HG03442 (cell line): ENCODE measurements around the gene TMEM109.

ENCODE experiments used
- ATAC-seq: cut with Tn5 transposase; IDR thresholded peaks from one replicate; pipeline ENCODE4 v1.9.1; 2021; ENCODE audit warnings: mild to moderate bottlenecking, moderate library complexity; ENCODE audit not compliant: unreplicated experiment

Gene TMEM109

DNA sequence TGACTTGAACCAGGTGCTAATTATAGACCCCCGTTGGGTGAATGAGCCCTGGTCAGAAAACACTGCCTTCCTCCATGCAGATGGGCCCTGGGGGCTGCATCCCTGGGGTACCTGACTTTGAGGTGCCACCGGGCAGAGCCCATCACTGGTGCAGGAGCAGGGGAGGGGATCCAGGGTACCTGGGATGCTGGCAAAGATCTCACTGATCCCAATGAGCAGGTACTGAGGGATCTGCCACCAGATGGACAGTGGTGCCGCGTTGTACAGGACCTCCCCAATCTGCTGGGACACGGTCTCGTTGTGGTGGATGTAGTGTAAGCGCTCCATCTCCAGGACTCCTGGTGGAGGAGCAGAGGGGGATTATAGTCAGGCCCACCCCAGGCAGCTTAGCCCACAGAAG is 25.3 kb downstream of the TMEM109 start:
- ATAC-seq = no peak

DNA sequence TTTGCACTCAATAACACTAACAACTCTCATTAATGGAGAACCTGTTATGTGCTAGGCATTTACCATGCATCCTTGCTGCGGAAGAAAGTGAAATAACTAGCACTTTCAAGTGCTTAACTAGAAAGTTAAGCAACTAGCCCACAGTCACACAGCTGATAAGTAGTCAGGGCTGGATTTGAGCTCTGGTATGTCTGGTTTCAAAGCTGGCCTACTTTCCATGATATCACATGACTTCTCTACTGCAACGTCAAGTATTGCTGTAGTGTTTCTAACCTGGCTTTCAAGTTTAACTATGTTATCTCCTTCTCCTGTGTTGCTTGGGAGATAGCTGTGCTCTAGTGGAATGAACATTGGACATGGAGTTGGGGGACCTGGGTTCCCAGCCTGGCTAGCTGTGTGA is 25.9 kb downstream of the TMEM109 start:
- no peak for ATAC-seq

DNA sequence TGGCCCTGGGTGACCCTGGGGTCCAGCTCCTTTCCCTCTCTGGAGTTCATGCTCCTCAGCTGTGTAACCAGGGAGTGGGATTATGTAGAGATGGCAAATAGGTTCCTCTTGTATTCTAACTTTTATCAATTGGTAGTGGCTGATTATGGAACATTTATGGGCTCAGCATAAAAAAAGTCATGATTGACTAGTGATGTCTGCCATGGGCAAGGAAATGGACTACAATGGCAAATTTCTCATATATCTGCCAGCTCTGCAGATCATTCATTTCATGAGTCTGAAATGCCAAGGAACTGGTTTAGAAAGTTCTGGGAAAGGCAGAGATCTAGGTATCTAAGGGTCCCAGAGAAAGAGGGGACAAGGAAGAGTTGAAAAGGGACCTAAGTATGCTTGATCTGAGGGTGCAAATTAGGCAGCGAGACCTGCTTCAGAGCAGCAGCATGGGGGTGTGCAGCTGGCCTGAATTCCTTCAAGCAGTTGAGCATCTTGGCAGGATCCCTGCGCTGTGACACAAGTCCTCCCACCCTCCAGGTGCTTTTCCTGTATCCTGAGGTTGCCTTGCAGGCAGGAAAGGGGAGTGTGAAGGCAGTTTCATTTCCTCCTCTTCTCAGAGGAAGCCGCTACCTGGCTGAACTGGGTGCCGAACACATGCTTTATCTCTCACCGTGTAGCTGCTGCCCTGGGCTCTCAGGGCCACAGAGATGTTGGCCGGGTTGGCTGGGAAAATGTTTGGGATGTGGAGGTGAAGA is 27.6 kb downstream of the TMEM109 start:
- no peak for ATAC-seq

DNA sequence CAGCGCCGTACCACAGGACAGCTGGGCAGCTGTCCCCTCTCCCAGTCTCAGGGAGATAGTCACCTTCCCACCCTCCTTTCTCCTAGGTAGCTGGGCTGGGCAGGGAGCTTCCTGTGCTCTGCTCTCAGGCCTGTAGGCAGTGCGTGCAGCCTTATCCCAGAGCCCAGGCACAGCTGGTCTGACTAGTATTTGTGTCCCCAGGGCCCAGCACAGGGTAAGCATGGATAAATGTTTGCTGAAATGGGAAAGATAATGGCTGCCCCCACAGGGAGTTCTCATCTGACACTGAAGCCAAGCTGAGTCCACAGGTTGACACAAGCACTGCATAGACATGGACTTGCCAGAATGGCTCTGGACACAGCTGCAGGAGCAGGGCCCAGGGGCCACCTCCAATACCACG is 28.3 kb downstream of the TMEM109 start:
- no peak for ATAC-seq

DNA sequence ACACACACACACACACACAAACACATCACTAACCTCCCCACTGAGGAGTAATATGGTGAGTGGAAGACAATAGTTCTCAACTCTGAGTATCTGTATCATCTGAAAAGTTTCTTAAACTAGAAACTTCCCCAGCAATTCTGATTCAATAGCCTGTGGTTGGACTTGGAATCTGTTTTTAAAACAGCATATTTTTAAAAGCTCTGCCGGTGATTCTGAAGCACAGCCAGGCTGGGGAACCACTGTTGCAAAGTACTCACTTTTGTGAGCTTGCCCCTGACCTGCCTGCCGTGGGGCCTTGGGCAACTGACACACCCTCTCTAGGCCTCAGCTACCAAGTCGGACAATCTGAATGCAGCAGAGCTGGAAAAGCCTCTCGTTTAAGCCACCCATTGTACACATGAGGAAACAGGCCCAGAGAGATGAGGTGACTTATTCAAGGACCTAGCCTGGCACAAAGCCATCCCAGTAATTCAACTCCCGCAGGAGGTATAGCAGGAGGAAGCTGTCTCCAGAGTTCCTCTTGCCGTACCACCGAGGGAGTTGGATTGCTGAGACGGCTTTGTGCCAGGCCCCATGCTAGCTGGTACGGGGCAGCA is 29.1 kb downstream of the TMEM109 start:
- ATAC-seq = no peak

DNA sequence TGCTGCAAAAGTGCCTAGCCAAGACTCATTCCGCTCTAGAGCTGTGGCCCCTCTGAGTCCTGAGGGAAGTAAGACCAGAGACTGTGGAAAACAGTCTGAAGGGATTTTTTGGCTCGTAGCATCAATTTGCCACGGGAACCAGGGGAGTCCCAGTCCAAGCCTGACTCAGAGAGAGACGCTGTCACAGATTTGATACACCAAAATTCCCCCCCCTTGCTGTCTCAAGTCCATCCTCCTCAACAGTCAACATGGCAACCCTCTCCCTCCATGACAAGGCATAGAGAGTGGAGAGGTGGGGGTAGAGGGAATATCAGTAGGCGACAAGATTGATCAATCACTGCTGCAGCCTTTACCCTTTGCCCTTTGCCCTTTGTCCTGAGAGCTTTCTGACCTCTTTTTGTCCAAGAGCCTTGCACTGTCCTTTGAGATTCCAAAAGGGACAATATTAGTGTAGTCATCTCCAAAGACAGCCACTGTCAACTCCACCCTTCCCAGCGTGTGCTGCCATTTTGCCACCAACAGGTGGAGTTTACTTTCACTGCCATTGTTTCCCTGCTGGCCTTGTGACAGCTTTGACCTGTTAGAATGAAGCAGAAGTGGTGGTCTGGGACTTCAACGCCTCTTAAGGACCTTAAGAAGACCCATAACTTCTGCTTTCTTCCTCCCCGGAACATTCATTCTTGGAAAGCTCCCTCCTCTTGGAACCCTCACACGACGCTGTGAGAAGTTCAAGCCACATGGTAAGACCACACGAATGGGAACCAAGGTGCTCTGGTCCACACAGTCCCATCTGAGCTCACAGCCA is 30.7 kb downstream of the TMEM109 start:
- no peak for ATAC-seq

DNA sequence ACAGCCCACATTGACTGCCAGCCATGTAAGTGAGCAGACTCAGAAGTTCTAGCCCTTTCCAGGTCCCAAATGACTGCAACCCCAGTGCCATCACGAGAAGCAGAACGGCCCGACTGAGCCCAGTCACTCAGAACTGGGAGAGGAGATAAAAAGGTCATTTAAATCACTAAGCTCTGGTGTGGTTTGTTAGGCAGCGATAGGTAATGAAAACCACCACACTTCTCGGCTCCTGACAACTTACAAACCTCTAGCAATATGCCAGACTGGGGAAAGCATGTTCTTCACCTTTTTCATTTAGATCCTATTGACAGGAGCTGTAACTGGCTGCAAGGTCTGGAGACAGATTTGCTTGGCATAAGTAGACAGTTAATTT is 31.3 kb downstream of the TMEM109 start:
- ATAC-seq = no peak

DNA sequence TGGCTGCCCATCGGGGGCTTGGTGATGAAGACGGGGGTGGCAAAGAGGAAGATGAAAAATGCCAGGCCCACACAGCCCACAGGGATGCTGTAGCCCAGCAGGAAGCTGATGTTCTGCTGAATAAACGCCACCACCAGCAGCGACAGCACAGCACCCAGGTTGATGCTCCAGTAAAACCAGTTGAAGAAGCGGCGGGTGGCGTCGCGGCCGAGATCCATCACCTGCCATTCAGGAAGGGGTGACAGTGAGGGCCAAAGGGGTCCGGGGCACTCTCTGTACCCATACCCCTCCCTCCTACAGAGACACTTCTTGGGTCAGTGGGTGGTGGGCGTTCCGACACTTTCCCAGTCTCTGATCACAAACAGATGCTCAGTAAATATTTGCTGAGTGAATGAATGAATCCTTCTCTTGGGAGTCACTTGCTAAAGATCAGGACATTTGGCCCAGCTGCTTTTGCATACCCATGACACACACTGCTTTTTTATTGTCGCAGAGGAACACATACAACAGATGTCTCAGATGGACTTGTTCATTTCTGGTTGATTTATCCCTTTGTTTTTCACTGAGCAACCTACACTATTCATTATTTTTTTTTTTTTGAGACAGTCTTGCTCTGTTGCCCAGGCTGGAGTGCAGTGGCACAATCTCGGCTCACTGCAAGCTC is 32.8 kb downstream of the TMEM109 start:
- ATAC-seq = no peak

DNA sequence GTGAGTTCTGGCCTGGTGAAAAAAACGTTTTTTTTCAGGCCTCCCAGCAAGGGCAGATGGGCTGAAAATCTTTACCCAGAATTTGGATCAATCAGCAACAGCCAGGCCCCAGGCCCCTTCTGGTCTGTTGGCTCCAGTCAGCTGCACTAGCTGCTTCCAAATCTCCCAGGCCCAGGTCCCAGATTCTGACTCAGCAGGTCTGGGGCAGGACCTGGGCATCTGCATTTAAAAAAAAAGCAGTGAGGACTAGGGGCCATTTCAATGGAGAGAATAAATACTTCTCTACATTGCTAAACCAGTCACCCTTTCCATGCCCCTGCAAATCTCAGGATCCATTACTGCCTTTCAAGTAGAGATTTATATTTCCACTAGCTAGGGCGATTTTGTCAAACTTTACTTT is 33.7 kb downstream of the TMEM109 start:
- no peak for ATAC-seq

DNA sequence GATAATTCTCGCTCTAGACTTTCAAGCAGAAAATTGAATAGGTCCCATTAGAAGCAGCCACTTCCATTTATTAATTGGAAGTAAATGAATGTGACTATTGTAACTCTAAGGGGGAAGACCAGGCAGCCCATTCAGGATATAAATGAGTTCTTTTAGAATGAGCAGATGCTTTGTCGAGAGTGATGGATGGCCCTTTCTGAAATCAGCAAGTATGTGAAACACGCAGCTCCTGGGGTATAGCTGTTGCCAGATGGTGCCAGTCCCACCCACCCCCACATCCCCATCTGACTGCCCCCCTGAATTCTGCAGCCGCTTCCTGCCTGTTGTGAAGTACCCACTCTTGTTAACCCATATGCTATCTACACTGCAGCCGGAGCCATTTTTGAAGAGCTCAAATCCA is 34.3 kb downstream of the TMEM109 start:
- ATAC-seq = no peak

DNA sequence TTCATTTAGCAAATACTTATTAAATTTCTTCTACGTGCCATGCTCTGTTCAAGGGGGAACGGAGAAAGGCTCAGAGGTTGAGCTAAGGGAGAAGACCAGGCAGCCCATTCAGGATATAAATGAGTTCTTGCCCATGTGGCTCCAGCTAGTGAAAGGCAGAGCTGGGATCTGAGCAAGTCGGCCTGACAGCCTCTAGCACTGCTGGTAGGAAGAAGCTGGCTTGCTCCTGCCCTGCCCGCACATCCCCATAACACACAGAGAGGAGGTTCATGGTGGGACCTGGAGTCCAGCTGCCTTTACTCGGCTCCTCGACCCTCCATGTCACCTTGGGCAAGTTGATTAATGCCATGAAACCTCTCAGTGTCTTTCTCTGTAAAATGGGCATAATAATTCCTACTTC is 36.1 kb downstream of the TMEM109 start:
- no peak for ATAC-seq

DNA sequence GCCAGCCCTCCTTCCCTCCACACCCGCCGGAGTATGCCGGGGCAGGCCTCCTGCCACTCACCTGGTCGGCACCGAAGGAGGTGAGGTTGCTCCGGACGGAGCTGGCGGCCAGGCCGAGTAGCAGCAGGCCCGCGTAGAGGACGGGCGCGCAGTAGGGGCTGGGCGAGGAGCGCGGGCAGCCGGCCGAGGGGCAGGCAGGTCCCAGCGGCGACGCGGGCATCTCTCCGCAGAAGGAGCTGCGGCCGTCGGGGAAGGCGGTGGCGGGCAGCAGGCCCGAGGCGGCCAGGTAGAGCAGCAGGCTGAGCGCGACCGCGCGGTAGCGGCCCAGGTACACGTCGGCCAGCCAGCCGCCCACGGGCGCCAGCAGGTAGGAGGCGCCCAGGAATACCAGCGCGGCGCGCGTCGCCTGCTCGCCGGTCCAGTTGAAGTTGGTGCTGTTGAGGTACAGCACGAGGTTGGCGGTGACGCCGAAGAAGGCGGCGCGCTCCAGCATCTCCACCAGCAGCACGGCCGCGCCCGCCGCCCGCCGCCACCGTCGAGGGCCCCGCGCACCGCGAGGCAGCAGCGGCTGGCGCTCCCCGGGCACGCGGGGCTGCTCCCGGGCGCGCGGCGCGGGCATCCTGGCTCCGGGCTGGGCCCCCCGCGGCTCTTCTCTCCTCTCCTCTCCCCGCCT is 37.1 kb downstream of the TMEM109 start:
- ATAC-seq = no peak

DNA sequence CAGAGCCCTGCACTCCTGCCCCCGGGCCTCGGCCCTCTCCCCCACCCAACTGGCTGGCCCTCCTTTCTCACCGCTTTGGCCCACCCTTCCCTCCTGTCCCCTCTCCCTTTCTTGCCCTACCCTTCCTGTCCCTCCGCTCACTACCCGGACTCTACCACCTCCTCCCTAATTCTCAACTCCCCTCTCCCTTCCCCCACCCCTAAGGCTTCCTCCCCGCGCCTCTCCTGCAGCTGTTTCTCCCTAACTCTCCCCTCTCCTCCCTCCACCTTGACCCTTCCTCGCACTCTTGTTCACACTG is 37.6 kb downstream of the TMEM109 start:
- ATAC-seq = no peak

DNA sequence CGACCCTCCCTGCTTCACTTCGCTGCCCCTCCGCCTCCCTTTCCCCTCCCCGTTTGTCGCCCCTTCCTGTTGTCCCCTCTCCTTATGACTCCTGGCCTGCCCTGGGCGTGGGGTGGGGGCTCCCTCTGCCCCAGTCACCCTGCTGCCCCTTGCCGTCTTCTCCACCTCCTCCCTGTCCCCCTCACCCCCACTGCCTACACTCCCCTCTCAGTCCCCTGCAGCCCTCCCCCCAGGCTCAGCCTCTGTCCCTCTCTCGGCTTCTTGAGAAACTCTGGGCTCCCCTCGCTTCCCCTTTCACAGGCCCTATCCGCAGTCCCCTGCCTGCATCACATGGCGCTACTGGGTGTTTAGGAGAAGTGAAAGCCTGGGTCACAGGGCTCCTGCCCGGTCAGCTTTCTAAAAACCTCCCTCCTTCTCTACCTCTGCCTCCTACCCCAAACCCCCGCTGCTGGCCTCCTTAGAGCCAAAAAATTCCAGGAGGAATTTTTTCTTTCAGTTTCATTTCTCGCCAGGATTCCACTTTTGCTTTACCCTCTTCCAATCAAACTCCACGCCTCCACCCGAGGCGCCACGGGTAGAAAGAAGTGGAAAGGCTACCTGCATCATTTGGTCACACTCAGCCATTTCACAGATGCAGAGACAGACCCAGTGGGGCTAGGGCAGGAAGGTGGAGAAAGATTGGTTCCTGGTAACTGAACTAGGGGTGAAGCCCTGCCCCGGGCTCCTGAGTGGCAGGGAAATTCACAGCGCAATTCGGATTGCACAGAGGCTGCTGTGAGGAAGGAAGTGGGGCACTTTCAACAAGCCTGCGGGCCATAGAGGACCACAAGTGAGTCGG is 38.2 kb downstream of the TMEM109 start, which contains the start of gene SLC15A3:
Gene SLC15A3 (minus strand): TSS at position 273 of the 838 bp plus-strand sequence. CDS start 625 bp downstream, outside the sequence.
- peak; percentile 62 for ATAC-seq

DNA sequence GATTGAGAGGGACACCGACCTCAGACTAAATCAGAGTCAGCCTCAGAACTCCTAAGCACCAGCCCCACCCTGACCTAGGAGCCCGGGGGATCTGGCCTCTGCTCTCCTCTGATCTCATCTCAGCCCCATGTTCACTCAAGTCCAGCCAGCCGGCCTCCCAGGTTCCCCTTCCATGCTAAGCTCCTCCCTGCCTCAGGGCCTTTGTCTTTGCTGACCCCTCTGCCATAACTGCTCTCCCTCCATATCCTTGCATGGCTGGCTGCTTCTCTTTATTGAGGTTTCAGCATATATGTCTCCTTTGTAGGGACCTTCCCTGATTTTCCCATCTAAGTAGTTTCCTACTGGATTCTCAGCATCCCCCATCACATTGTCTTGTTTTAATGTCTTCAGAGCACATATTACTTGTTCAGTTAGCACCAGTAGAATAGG is 38.8 kb downstream of the TMEM109 start:
- ATAC-seq = no peak

DNA sequence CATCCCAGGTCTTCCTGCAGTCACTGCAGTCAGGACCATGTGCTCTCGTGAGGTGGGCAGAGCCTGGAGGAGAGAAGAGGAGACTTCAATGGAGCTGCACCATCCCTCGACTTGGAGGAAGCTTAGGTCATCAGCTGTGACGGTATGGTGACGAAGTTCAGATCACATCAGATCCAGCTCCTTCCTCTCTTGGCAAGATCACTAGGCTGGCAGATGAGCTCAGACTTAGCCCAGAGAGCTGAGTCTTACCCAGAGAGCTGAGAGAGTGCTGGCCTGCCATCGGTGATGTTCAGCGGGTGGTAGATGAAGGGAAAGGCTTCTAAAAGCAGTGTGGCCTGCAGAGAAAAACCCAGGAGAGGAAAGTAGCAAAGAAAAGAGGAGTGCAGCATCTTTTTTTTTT is 39.8 kb downstream of the TMEM109 start:
- no peak for ATAC-seq

DNA sequence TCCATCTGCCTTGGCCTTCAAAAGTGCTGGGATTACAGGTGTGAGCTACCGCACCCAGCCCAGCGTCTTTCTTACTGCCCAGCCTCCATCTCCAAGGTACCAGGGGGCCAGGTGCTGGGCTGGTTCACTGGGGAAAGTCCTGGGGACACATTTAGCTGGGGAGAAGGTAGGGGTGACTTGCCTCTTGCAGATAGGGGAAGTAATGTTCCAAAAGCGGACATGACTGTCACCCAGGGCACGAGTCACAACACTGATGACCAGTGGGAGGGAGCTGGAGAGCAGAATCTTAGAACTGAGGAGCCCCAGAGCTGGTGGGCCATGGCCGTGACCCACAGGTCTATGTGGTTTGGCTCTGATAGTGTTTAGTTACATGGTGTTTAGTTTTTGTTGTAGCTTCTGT is 40.5 kb downstream of the TMEM109 start:
- ATAC-seq = no peak

DNA sequence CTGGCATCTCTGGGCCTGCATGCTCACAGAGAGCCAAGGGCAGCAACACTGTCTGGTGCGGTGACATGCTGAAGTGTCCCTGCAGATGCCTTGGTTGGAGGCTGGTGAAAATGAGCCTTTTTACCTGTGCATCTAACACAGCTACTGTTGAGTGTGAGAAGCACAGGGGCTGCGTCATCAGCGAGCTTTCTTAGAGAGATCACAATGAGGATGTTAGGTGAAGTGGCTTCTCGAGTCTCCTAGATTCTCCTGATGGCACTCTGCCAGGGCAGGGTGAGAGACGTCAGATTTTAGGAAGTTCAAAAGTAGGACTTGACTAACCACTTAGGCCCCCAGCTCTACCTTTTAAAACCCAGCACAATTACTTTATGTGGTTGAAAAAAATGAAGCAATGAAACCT is 41.6 kb downstream of the TMEM109 start:
- ATAC-seq = no peak

DNA sequence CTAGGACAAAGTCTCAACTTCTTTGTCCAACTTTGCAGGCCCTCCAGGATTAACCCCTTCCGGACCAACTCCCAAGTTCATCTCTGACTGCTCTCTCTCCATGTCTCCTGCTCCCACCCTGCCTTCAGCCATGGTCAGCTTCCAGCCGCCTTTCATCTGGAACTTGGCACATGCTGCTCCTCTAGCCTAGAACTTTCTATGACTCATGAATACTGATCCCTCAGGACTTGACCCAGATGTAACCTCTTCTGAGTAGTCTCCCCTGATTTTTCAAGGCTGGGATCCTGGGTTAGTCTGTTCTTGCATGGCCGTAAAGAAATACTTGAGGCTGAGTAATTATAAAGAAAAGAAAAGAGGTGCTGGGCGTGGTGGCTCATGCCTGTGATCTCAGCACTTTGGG is 43.2 kb downstream of the TMEM109 start:
- ATAC-seq = no peak

DNA sequence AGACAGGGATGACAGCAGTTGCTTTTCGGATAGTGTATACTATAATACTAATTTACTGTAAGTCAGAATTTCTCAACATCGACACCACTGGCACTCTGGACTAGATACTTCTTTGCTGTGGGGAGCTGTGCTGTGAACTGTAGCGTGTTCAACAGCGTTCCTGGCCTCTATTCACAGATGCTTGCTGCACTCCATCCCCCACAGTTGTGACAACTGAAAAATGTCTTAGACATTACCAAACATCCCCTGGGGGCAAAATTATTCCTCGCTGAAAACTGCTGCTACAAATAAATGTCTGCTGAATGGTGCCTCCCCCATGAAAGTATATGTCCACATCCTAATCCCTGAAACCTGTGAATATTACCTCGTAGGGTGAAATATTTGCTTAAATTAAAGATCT is 45.5 kb downstream of the TMEM109 start:
- ATAC-seq = no peak
